H9 (cell line): Measurements from ENCODE around the gene OPRD1. TPM values are rescaled to one million over a fixed set of nuclear protein-coding genes. Genes with fewer than 3 reads are reported as not detected.

Source experiments
- DNase-seq: peaks from one replicate; pipeline ENCODE4 v3.0.0-alpha.2; 2017
- H2AFZ ChIP-seq: one replicate; pipeline ENCODE4 v1.6.1; 2013; ENCODE audit warnings: mild to moderate bottlenecking, low read length, control low read depth, moderate library complexity
- H2AK5ac ChIP-seq: 2 replicates; pipeline ENCODE4 v1.6.1; 2013; ENCODE audit warnings: low read length, control low read depth, mixed read lengths; ENCODE audit not compliant: insufficient read length
- H2BK120ac ChIP-seq: one replicate; pipeline ENCODE4 v1.6.1; 2013; ENCODE audit warnings: low read depth, mild to moderate bottlenecking, low read length, control low read depth, inconsistent platforms; ENCODE audit not compliant: poor library complexity, severe bottlenecking
- H2BK12ac ChIP-seq: 2 replicates; pipeline ENCODE4 v1.6.1; 2013; ENCODE audit warnings: low read length, control low read depth, mixed read lengths, low read depth; ENCODE audit not compliant: insufficient read length
- H2BK15ac ChIP-seq: 2 replicates; pipeline ENCODE4 v1.6.1; 2013; ENCODE audit warnings: low read depth, low read length, control low read depth
- H2BK20ac ChIP-seq: one replicate; pipeline ENCODE4 v1.6.1; 2013; ENCODE audit warnings: low read depth, mild to moderate bottlenecking, low read length, control low read depth, inconsistent platforms; ENCODE audit not compliant: poor library complexity, severe bottlenecking
- H2BK5ac ChIP-seq: 2 replicates; pipeline ENCODE4 v1.6.1; 2013; ENCODE audit warnings: low read length, control low read depth, mixed read lengths; ENCODE audit not compliant: insufficient read length
- H3K14ac ChIP-seq: 2 replicates; pipeline ENCODE4 v1.6.1; 2013; ENCODE audit warnings: low read length, control low read depth; ENCODE audit not compliant: insufficient read depth
- H3K18ac ChIP-seq: 2 replicates; pipeline ENCODE4 v1.6.1; 2013; ENCODE audit warnings: low read depth, mild to moderate bottlenecking, mixed read lengths, low read length, control low read depth; ENCODE audit not compliant: insufficient read length
- H3K23ac ChIP-seq: 2 replicates; pipeline ENCODE4 v1.6.1; 2013; ENCODE audit warnings: low read length, control low read depth, mixed read lengths, low read depth; ENCODE audit not compliant: insufficient read length
- H3K23me2 ChIP-seq: 2 replicates; pipeline ENCODE4 v1.6.1; 2013; ENCODE audit warnings: low read depth, mild to moderate bottlenecking, mixed read lengths, low read length, control low read depth; ENCODE audit not compliant: insufficient read length, poor library complexity, severe bottlenecking
- H3K27ac ChIP-seq: 2 replicates; pipeline ENCODE4 v1.5.1; 2013; ENCODE audit warnings: low read length, control low read depth, mixed read lengths, low read depth; ENCODE audit not compliant: insufficient read length
- H3K27me3 ChIP-seq: 2 replicates; pipeline ENCODE4 v1.6.1; 2013; ENCODE audit warnings: low read length, control low read depth, inconsistent platforms; ENCODE audit not compliant: insufficient read depth
- H3K4ac ChIP-seq: 2 replicates; pipeline ENCODE4 v1.6.1; 2013; ENCODE audit warnings: low read depth, mild to moderate bottlenecking, control low read depth, inconsistent platforms, low read length, moderate library complexity
- H3K4me1 ChIP-seq: 2 replicates; pipeline ENCODE4 v1.6.1; 2013; ENCODE audit warnings: low read length, control low read depth, inconsistent platforms; ENCODE audit not compliant: insufficient read depth
- H3K4me2 ChIP-seq: 2 replicates; pipeline ENCODE4 v1.6.1; 2013; ENCODE audit warnings: low read length, control low read depth, mixed read lengths; ENCODE audit not compliant: insufficient read length, insufficient read depth
- H3K56ac ChIP-seq: 2 replicates; pipeline ENCODE4 v1.6.1; 2013; ENCODE audit warnings: low read depth, mild to moderate bottlenecking, mixed read lengths, low read length, control low read depth; ENCODE audit not compliant: insufficient read length
- H3K79me1 ChIP-seq: 2 replicates; pipeline ENCODE4 v1.6.1; 2013; ENCODE audit warnings: low read depth, mild to moderate bottlenecking, moderate library complexity, low read length, control low read depth, inconsistent platforms; ENCODE audit not compliant: insufficient read depth, poor library complexity, severe bottlenecking
- H3K79me2 ChIP-seq: 2 replicates; pipeline ENCODE4 v1.6.1; 2013; ENCODE audit warnings: low read length, control low read depth, inconsistent platforms; ENCODE audit not compliant: insufficient read depth
- H3K9ac ChIP-seq: 2 replicates; pipeline ENCODE4 v1.6.1; 2013; ENCODE audit warnings: low read length, control low read depth, mixed read lengths; ENCODE audit not compliant: insufficient read length; ENCODE audit errors: extremely low read depth
- H3K9me3 ChIP-seq: one replicate; pipeline ENCODE4 v1.6.1; 2013; ENCODE audit warnings: low read depth, low read length, inconsistent platforms; ENCODE audit not compliant: control insufficient read depth
- H3T11ph ChIP-seq: one replicate; pipeline ENCODE4 v1.6.1; 2013; ENCODE audit warnings: mild to moderate bottlenecking, low read length, control low read depth, inconsistent platforms
- H4K20me1 ChIP-seq: one replicate; pipeline ENCODE4 v1.6.1; 2013; ENCODE audit not compliant: control insufficient read depth, insufficient read length, insufficient read depth
- H4K5ac ChIP-seq: 2 replicates; pipeline ENCODE4 v1.6.1; 2013; ENCODE audit warnings: low read depth, mild to moderate bottlenecking, mixed read lengths, low read length, control low read depth; ENCODE audit not compliant: insufficient read length
- H4K8ac ChIP-seq: replicated peaks from 2 replicates; pipeline ENCODE4 v1.6.1; 2013; ENCODE audit warnings: low read length, control low read depth, mixed read lengths, low read depth; ENCODE audit not compliant: insufficient read length
- H4K91ac ChIP-seq: 2 replicates; pipeline ENCODE4 v1.6.1; 2013; ENCODE audit warnings: low read depth, mild to moderate bottlenecking, moderate library complexity, mixed read lengths, low read length, control low read depth; ENCODE audit not compliant: insufficient read length
- H3K27ac Mint-ChIP-seq, 3 experiments: 2 replicates in 2 of 3; 3 replicates in 1 of 3; pipeline ENCODE4 v1.8.0; 2020 to 2021; ENCODE audit warnings: mixed read lengths in 3 of 3, mild to moderate bottlenecking in 1 of 3, moderate library complexity in 1 of 3
- H3K27me3 Mint-ChIP-seq: 2 replicates; pipeline ENCODE4 v1.8.0; 2021; ENCODE audit warnings: low read depth, mild to moderate bottlenecking, moderate library complexity, mixed read lengths
- H3K36me3 Mint-ChIP-seq, 3 experiments: 2 replicates in 2 of 3; 3 replicates in 1 of 3; pipeline ENCODE4 v1.8.0; 2020 to 2021; ENCODE audit warnings: low read depth in 3 of 3, mixed read lengths in 3 of 3; ENCODE audit not compliant: insufficient read depth in 1 of 3
- H3K4me1 Mint-ChIP-seq, 2 experiments: 2 replicates each; pipeline ENCODE4 v1.8.0; 2020; ENCODE audit warnings: mixed read lengths in 2 of 2
- H3K4me3 Mint-ChIP-seq, 2 experiments: 2 replicates in 1 of 2; 3 replicates in 1 of 2; pipeline ENCODE4 v1.8.0; 2020 to 2021; ENCODE audit warnings: mild to moderate bottlenecking in 2 of 2, mixed read lengths in 2 of 2, moderate library complexity in 1 of 2
- H3K9me3 Mint-ChIP-seq, 2 experiments: 2 replicates in 1 of 2; 3 replicates in 1 of 2; pipeline ENCODE4 v1.8.0; 2020; ENCODE audit warnings: mild to moderate bottlenecking in 2 of 2, mixed read lengths in 2 of 2, moderate library complexity in 1 of 2
- CTCF ChIP-seq: fragments of 200-600 bp; sonication (generic); conservative IDR thresholded peaks from 3 replicates; pipeline ENCODE4 v1.8.0; 2021; ENCODE audit warnings: antibody characterized with exemption, mild to moderate bottlenecking
- WGBS: extraction: QIAGEN DNeasy Blood & Tissue Kit; methylation state at CpG from one replicate; pipeline ENCODE4 v1.1.7; 2013; ENCODE audit warnings: missing lambda C conversion rate, low lambda C conversion rate, mixed read lengths; ENCODE audit not compliant: insufficient read length; ENCODE audit errors: extremely low coverage; 5-methylcytosine and 5-hydroxymethylcytosine counted together
- total RNA-seq: library from RNA; stranded (reverse); gene quantifications from 2 replicates; pipeline ENCODE4 v1.2.1, GENCODE V29; 2021

OPRD1 gene
- total RNA-seq, 1 experiment from 2014 or later = 1.8 TPM

DNA sequence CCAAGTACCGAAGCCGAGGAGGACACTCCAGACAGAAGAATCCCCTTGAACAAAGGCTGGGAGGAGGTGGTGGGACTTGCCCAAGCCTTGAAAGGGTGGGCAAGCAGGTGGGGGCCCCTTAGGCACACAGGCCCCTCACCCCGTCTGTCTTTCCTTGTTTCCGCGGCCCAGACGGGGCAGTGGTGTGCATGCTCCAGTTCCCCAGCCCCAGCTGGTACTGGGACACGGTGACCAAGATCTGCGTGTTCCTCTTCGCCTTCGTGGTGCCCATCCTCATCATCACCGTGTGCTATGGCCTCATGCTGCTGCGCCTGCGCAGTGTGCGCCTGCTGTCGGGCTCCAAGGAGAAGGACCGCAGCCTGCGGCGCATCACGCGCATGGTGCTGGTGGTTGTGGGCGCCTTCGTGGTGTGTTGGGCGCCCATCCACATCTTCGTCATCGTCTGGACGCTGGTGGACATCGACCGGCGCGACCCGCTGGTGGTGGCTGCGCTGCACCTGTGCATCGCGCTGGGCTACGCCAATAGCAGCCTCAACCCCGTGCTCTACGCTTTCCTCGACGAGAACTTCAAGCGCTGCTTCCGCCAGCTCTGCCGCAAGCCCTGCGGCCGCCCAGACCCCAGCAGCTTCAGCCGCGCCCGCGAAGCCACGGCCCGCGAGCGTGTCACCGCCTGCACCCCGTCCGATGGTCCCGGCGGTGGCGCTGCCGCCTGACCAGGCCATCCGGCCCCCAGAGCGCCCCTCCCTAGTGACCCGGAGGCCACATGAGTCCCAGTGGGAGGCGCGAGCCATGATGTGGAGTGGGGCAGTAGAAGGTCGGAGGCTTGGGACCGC, 50.8 kb downstream of the OPRD1 start:
- Histone ChIP-seq H2AK5ac (no peak overlapping the region), H3K4me2 (no peak overlapping the region), H3K27ac (no peak overlapping the region), H3K4ac (no peak overlapping the region), H2AFZ (no peak overlapping the region), H3K14ac (no peak overlapping the region), H3K18ac (no peak overlapping the region), H2BK15ac (no peak overlapping the region), H2BK120ac (no peak overlapping the region), H3K56ac (no peak overlapping the region), H2BK20ac (no peak overlapping the region), H3K27me3 (no peaks in the 10 kb centered on the region), H4K5ac (no peak overlapping the region), H3K79me2 (no peaks in the 10 kb centered on the region), H3K9me3 (no peaks in the 10 kb centered on the region), H3K79me1 (no peaks in the 10 kb centered on the region), H3K9ac (no peak overlapping the region), H2BK12ac (no peak overlapping the region), H3K23me2 (no peaks in the 10 kb centered on the region), H4K91ac (no peak overlapping the region), H3K4me1 (no peaks in the 10 kb centered on the region), H4K8ac (no peak overlapping the region), H3K23ac (no peak overlapping the region), H3T11ph (no peak overlapping the region), H2BK5ac (no peak overlapping the region), H4K20me1 (peaks cover 3% of the 10 kb centered on the region)
- Mint-ChIP-seq H3K27ac (no peak overlapping the region), H3K4me1 (peaks cover 4 to 15% of the 10 kb centered on the region in 2 experiments; a peak in 3 of 4 replicates), H3K9me3 (no peaks in the 10 kb centered on the region), H3K36me3 (no peaks in the 10 kb centered on the region; a peak in 1 of 7 replicates), H3K4me3 (no peak overlapping the region), H3K27me3 (no peaks in the 10 kb centered on the region; the same call in 1 of the 2 replicates)
- WGBS = no CpG with 5 or more reads among the region's 66 CpGs
- no peak for DNase-seq
- TF ChIP-seq CTCF = no peak
